GM21786 (cell line): ENCODE measurements around the gene PRAMEF17.
"Not testable (repeated sequence)": the region's sequence is repeated elsewhere in the genome, so short reads cannot be mapped to it uniquely, and the experiment has no call there.

Experiments
- ATAC-seq: cut with Tn5 transposase; IDR thresholded peaks from one replicate; pipeline ENCODE4 v1.9.1; 2021; ENCODE audit not compliant: unreplicated experiment

The PRAMEF17 gene

DNA sequence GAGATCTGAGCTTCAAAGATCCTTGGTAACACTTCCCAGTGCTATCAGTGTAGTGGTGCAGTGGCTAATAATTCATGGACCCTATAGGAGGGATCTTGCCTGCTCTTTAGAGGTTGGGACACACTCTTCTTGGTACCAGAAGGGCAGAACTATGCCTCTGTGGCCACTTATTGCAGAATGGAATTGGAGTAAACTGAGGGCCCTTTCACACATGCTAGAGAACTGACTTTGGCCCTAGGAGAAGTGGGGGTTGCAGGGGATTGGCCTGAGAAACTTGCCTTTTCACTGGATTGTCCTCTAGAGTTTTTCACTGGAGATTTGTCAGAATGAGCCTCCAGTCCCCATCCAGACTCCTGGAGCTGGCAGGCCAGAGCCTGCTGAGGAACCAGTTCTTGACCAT is at the start of gene PRAMEF17:
PRAMEF17 (plus strand) TSS at position 301 of the 400 bp plus-strand sequence; CDS start at position 327, 26 bp downstream.
- not testable (repeated sequence) for ATAC-seq

GRCh38 chr1:13342496-13342895 is 46.9 kb upstream of the PRAMEF17 start:
- ATAC-seq = not testable (repeated sequence)

DNA sequence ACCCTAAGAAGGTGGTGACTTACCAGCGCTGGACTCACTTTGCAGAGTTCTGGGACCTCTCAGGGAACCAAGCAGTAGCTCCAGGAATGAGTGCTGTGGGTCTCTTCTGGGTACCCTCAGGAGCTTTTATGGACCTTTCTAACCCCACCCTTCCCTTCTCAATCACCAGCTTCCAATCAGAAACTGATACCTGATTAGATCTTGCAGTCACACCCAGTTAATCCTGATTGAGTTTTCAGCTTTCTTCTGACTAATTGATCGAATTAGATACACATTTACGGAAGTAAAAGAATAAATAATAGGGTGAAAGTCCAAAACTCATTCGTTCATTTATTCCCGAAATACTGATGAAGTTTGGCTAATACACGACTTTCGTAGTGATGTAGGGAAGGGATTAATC is 42.4 kb upstream of the PRAMEF17 start, which contains the start of gene PRAMEF14:
PRAMEF14 (minus strand) TSS at position 101 of the 400 bp plus-strand sequence. CDS start 1,820 bp downstream, outside the sequence.
- not testable (repeated sequence) for ATAC-seq

GRCh38 chr1:13353476-13353875 is 36.0 kb upstream of the PRAMEF17 start:
- ATAC-seq = not testable (repeated sequence)

- ATAC-seq = not testable (repeated sequence)
Observed at GRCh38 chr1:13354475-13354874, 35.0 kb upstream of the PRAMEF17 start.

GRCh38 chr1:13356774-13357173 is 32.7 kb upstream of the PRAMEF17 start:
- not testable (repeated sequence) for ATAC-seq

DNA sequence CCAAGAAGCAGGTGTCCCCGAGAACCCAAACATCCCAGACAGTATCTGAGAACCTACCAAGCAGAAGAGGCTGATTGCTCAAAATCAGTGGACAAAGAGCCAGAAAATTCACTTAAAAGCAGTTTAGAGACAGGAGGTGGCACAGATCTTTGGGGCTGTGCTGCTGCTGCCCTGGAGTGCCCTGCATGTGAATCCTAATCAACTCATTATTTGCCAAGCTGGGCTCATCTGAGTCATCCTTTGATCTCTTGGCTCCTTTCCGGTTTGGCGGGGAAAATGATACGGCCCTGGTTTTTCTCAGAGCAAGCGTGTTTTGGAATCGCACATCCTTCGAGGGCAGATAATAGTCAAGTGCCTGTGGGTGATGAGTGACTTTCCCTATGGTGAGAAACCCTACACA is 27.1 kb upstream of the PRAMEF17 start:
- not testable (repeated sequence) for ATAC-seq

DNA sequence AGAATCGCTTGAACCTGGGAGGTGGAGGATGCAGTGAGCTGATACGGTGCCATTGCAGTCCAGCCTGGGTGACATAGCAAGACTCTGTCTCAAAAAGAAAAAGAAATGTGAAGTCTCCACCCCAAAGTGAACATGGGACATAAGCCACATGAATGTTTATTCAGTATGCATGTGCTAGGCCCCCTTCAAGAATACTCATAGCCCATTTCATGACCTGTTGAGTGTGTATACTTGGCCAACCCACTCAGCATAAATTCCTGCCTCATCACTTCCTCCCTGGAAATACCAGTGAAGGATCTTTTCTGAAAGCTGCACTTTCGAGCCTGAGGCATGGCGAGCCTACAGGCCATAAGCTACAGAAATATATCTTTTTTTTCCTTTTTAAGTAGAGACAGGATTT is 24.5 kb upstream of the PRAMEF17 start:
- ATAC-seq = not testable (repeated sequence)

DNA sequence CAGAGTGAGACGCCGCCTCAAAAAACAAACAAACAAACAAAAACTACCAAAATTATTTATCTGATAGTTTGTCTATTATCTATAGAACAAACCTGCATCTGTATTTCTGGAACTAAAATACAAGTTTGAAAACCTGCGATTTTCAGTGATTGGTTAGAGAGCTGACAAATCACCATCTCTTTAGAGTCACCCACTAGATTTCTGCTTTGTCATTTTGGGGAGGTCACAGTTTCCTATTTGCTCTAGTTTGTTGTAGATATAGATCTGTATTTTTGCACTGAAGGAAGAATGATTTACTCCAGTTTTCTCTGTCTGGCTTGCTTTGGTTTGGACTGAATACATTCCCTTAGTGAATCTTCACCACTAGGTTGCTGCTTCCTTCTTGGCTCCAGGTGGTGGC is 22.9 kb upstream of the PRAMEF17 start:
- not testable (repeated sequence) for ATAC-seq

DNA sequence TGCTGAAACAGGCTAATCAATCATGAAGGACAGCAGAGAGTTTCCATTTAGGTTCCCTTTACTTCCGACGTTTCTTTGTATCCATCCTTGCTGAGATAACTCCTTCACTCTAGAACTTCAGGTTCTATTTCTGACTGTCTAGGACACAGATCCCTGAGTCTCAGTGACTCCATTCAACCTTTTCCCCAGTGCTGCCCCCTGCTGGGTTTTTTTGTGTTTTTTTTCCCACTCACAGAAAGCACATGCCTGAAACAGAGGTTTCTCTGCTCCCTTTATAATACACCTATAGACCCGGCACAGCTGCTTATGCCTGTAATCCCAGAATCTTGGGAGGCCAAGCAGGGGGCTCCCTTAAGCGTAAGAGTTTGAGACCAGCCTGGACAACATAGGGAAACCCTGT is 20.9 kb upstream of the PRAMEF17 start:
- not testable (repeated sequence) for ATAC-seq

DNA sequence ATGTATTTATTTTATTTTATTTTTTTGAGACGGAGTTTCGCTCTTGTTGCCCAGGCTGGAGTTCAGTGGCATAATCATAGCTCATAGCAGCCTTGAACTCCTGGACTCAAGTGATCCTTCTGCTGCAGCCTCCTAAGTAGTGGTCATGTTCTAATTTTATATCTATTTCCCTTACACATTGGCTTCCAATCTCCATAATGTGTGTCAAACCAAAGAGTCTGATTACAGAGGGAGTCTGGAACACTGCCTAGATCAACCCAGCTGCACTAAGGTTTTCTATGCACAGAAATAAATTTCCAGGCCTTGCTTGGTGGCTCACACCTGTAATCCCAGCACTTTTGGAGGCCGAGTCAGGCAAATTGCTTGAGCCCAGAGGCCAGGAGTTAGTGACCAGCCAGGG is 10.4 kb upstream of the PRAMEF17 start:
- not testable (repeated sequence) for ATAC-seq

- not testable (repeated sequence) for ATAC-seq
Observed at GRCh38 chr1:13380380-13380779, 9.1 kb upstream of the PRAMEF17 start.

DNA sequence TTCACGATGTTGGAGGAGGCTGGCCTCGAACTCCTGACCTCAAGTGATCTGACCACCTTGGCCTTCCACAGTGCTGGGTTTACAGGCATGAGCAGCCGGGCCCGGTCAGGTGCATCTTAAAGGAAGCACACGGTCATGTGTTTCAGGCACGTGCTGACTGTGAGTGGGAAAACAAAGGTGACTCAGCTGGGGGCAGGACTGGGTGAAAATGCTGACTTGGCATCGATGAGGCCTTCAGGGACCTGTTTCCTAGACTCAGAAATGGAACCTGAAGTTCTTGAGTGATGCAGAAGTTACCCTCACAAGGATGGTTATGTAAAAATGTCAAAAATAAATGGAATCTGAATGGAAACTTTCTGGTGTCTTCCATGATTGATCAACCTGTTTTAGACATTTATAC is 3.6 kb downstream of the PRAMEF17 start:
- ATAC-seq = not testable (repeated sequence)

DNA sequence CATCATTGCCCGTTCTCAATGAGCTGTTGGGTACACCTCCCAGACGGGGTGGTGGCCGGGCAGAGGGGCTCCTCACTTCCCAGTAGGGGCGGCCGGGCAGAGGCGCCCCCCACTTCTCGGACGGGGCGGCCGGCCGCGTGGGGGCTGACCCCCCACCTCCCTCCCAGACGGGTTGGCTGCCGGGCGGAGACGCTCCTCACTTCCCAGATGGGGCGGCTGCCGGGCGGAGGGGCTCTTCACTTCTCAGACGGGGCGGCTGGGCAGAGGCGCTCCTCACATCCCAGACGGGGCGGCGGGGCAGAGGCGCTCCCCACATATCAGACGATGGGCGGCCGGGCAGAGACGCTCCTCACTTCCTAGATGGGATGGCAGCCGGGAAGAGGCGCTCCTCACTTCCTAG is 5.3 kb downstream of the PRAMEF17 start:
- ATAC-seq = not testable (repeated sequence)

- not testable (repeated sequence) for ATAC-seq
Observed at GRCh38 chr1:13395311-13395710, 5.9 kb downstream of the PRAMEF17 start.

- ATAC-seq = no peak
Observed at GRCh38 chr1:13407811-13408210, 18.4 kb downstream of the PRAMEF17 start.

- ATAC-seq = not testable (repeated sequence)
Observed at GRCh38 chr1:13410150-13410549, 20.7 kb downstream of the PRAMEF17 start, which contains the start of gene PRAMEF20. TSS of gene PRAMEF20 (plus strand) at chr1:13410450. CDS start at chr1:13416355, 5,905 bp downstream.

- no peak for ATAC-seq
Observed at GRCh38 chr1:13430495-13430894, 41.1 kb downstream of the PRAMEF17 start.

- ATAC-seq = no peak
Observed at GRCh38 chr1:13432251-13432650, 42.8 kb downstream of the PRAMEF17 start.

GRCh38 chr1:13433694-13434358 is 44.4 kb downstream of the PRAMEF17 start:
- ATAC-seq = not testable (repeated sequence)

DNA sequence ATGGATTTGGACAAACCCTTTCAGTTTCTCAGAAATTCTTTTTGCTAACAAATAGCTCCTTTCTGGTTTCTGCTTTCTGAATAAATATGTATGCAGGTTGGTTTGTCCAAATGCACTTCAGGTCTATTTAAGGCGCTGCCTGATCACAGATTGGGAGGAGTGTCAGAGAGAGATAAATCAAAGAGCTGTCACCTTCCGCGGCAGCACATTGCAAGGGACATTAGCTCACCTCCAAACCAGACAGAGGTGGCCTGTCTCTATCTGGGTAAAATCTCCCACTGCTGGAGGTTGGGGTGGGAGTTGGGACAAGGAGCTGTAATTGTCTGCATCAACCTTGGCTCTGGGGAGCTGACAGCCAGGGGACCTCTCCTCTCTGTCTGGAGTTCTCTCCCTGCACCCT is 46.0 kb downstream of the PRAMEF17 start:
- ATAC-seq = no peak

- not testable (repeated sequence) for ATAC-seq
Observed at GRCh38 chr1:13439104-13439783, 49.8 kb downstream of the PRAMEF17 start.
